ENCODE measurements around the gene KRT86. TPM values are rescaled to one million over a fixed set of nuclear protein-coding genes. Genes with fewer than 3 reads are reported as not detected.
A peak's percentile ranks its signal among the peaks of the same experiment; 100 is the strongest.

KRT86 gene
- polyA plus RNA-seq, 2 of the 4 experiments (the other 2 are of a cell fraction), result 23.5 to 378 TPM

GRCh38 chr12:52322069-52322468, 47.6 kb downstream of the KRT86 start:
- CTCF ChIA-PET, result interaction anchor here (1.0 to 15.7 kb wide), 8 partner anchors 12 to 563 kb away, joined by 3 to 387 read pairs (median 4); partner anchors contain the start of gene KRT86

GRCh38 chr12:52323001-52323400, 48.6 kb downstream of the KRT86 start:
- DNase-seq (ENCODE audit: low read depth in 1 of 2, low spot score in 1 of 2), result no peak
- POLR2A ChIA-PET, result no interaction called here
- peaks cover 19% of the 10 kb centered on the region for H3K4me1 ChIP-seq
- H3K4me3 ChIP-seq, result no peak overlapping the region
- TF ChIP-seq JUN (IDR thresholded peaks at IDR 0.05) (no peak), HEYL (CRISPR knock-in tag; IDR thresholded peaks at IDR 0.05) (no peak), NR3C1 (IDR thresholded peaks at IDR 0.05) (no peak), JUNB (IDR thresholded peaks at IDR 0.05) (no peak), ZFP36 (IDR thresholded peaks at IDR 0.05; ENCODE audit: borderline replicate concordance, partially characterized antibody) (no peak), CEBPB (IDR thresholded peaks at IDR 0.05) (no peak), RARB (CRISPR knock-in tag; IDR thresholded peaks at IDR 0.05) (no peak), CBX8 (IDR thresholded peaks at IDR 0.05) (no peak), NPAS2 (CRISPR knock-in tag; IDR thresholded peaks at IDR 0.05; ENCODE audit: borderline replicate concordance) (no peak), HOXB5 (CRISPR knock-in tag; IDR thresholded peaks at IDR 0.05) (no peak), FOSB (CRISPR knock-in tag; IDR thresholded peaks at IDR 0.05) (no peak), PBX3 (IDR thresholded peaks at IDR 0.05) (no peak), KDM5A (IDR thresholded peaks at IDR 0.05) (no peak), EP300 (IDR thresholded peaks at IDR 0.05) (no peak), ZSCAN20 (CRISPR knock-in tag; IDR thresholded peaks at IDR 0.05) (no peak), MYC (IDR thresholded peaks at IDR 0.05; ENCODE audit: borderline replicate concordance, low read length) (no peak), GATA3 (IDR thresholded peaks at IDR 0.05; ENCODE audit: borderline replicate concordance) (no peak), ZNF302 (CRISPR knock-in tag; IDR thresholded peaks at IDR 0.05) (no peak), SREBF2 (IDR thresholded peaks at IDR 0.05) (no peak)
- 64% methylated on average over 1 of the region's 1 CpG for WGBS (ENCODE audit: missing lambda C conversion rate)
- FAIRE-seq, result no peak
- peak overlapping the region; percentile 23 to 81; a peak in 5 of 6 replicates for H3K27ac ChIP-seq
- ATAC-seq, result no peak
- no peak overlapping the region for H3K4me2 ChIP-seq
- H3K9me3 ChIP-seq, result no peaks in the 10 kb centered on the region
- CTCF ChIA-PET, result interaction anchor here (0.6 to 15.7 kb wide), 8 partner anchors 8 to 562 kb away, joined by 3 to 387 read pairs (median 4); partner anchors contain the start of gene KRT86

More at GRCh38 chr12:52322069-52322468, 47.6 kb downstream of the KRT86 start:
- Histone ChIP-seq H3K4me3 (no peak overlapping the region), H3K9me3 (no peaks in the 10 kb centered on the region), H3K4me2 (no peak overlapping the region), H3K27ac (peak overlapping the region in 1 of 2 experiments; percentile 81; a peak in 3 of 6 replicates), H3K4me1 (peaks cover 11% of the 10 kb centered on the region)
- TF ChIP-seq NFE2L2 (conservative IDR thresholded peaks at IDR 0.05; ENCODE audit: low read length), result no peak
- no peak for TF ChIP-seq ZNF302 (CRISPR knock-in tag; IDR thresholded peaks at IDR 0.05)
- TF ChIP-seq KDM1A (IDR thresholded peaks at IDR 0.05; ENCODE audit: low read depth), result no peak
- no peak for TF ChIP-seq RNF2 (IDR thresholded peaks at IDR 0.05; ENCODE audit: borderline replicate concordance, low read depth)
- no peak for TF ChIP-seq ZFP36 (IDR thresholded peaks at IDR 0.05; ENCODE audit: borderline replicate concordance, partially characterized antibody)
- no peak for TF ChIP-seq BHLHE40 (IDR thresholded peaks at IDR 0.05; ENCODE audit: low read depth, low read length)
- DNase-seq (ENCODE audit: low read depth in 1 of 2, low spot score in 1 of 2), result no peak
- POLR2A ChIA-PET, result no interaction called here
- ATAC-seq, result no peak
- 96% methylated on average over 1 of the region's 1 CpG for WGBS (ENCODE audit: missing lambda C conversion rate)
- FAIRE-seq, result no peak

GRCh38 chr12:52323416-52324152, 49.1 kb downstream of the KRT86 start:
- ATAC-seq (no peak), FAIRE-seq (no peak), DNase-seq (ENCODE audit: low read depth in 1 of 2, low spot score in 1 of 2) (no peak)
- Histone ChIP-seq H3K27ac (peak overlapping the region; percentile 13 to 81; a peak in 4 of 6 replicates), H3K9me3 (no peaks in the 10 kb centered on the region), H3K4me1 (peaks cover 24% of the 10 kb centered on the region), H3K4me3 (no peak overlapping the region), H3K4me2 (no peak overlapping the region)
- WGBS (ENCODE audit: missing lambda C conversion rate), result 89% methylated on average over 10 of the region's 10 CpGs
- ChIA-PET CTCF (interaction anchor here (0.6 to 15.7 kb wide), 4 partner anchors 7 to 180 kb away, joined by 3 to 387 read pairs (median 110); partner anchors contain the start of gene KRT86), POLR2A (no interaction called here)
- TF ChIP-seq FOXS1 (CRISPR knock-in tag; IDR thresholded peaks at IDR 0.05), result no peak
- no peak for TF ChIP-seq CHD2 (IDR thresholded peaks at IDR 0.05; ENCODE audit: low read length, partially characterized antibody)
- no peak for TF ChIP-seq ATOH8 (CRISPR knock-in tag; IDR thresholded peaks at IDR 0.05; ENCODE audit: low read depth)
- TF ChIP-seq BCL3 (IDR thresholded peaks at IDR 0.05), result no peak
- TF ChIP-seq ZFP36 (IDR thresholded peaks at IDR 0.05; ENCODE audit: borderline replicate concordance, partially characterized antibody), result no peak
- no peak for TF ChIP-seq RFX5 (IDR thresholded peaks at IDR 0.05)
- no peak for TF ChIP-seq ZSCAN20 (CRISPR knock-in tag; IDR thresholded peaks at IDR 0.05)
- no peak for TF ChIP-seq KDM1A (IDR thresholded peaks at IDR 0.05; ENCODE audit: low read depth)
- no peak for TF ChIP-seq NPAS2 (CRISPR knock-in tag; IDR thresholded peaks at IDR 0.05; ENCODE audit: borderline replicate concordance)
- no peak for TF ChIP-seq MAZ (IDR thresholded peaks at IDR 0.05; ENCODE audit: borderline replicate concordance, low read depth, low read length)
